KMS-11 (cell line): ENCODE results near the gene BRD4.
"Not testable (repeated sequence)": the region's sequence is repeated elsewhere in the genome, so short reads cannot be mapped to it uniquely, and the experiment has no call there.

Experiments used
- H2AFZ ChIP-seq: fragments of 200-600 bp; sonication (generic); 2 replicates; pipeline ENCODE4 v1.6.1; 2016; ENCODE audit warnings: antibody characterized with exemption, mixed run types, low read depth
- H3K27ac ChIP-seq: fragments of 200-600 bp; sonication (generic); 2 replicates; pipeline ENCODE4 v1.6.1; 2016; ENCODE audit warnings: mild to moderate bottlenecking, mixed run types
- H3K27me3 ChIP-seq: fragments of 200-600 bp; sonication (generic); 2 replicates; pipeline ENCODE4 v1.6.1; 2017; ENCODE audit warnings: mild to moderate bottlenecking, low read depth, mixed run types, moderate library complexity; ENCODE audit not compliant: insufficient read depth
- H3K36me3 ChIP-seq: fragments of 200-600 bp; sonication (generic); 2 replicates; pipeline ENCODE4 v1.6.1; 2017; ENCODE audit warnings: mild to moderate bottlenecking, mixed run types; ENCODE audit not compliant: insufficient read depth
- H3K4me1 ChIP-seq: fragments of 200-600 bp; sonication (generic); 2 replicates; pipeline ENCODE4 v1.6.1; 2016; ENCODE audit warnings: mild to moderate bottlenecking, low read depth, mixed run types; ENCODE audit not compliant: poor library complexity, severe bottlenecking
- H3K4me2 ChIP-seq: fragments of 200-600 bp; sonication (generic); 2 replicates; pipeline ENCODE4 v1.7.0; 2016; ENCODE audit warnings: mild to moderate bottlenecking, mixed run types
- H3K4me3 ChIP-seq: fragments of 200-600 bp; sonication (generic); IDR thresholded peaks from 2 replicates; pipeline ENCODE4 v1.6.1; 2017; ENCODE audit warnings: low read depth, low read length, mixed read lengths; ENCODE audit not compliant: insufficient read depth
- H3K79me2 ChIP-seq: fragments of 200-600 bp; sonication (generic); 2 replicates; pipeline ENCODE4 v1.6.1; 2016; ENCODE audit warnings: low read depth, mixed run types; ENCODE audit not compliant: insufficient read depth
- H3K9ac ChIP-seq: fragments of 200-600 bp; sonication (generic); 2 replicates; pipeline ENCODE4 v1.6.1; 2016; ENCODE audit warnings: mild to moderate bottlenecking, mixed run types
- H4K20me1 ChIP-seq: fragments of 200-600 bp; sonication (generic); 2 replicates; pipeline ENCODE4 v1.6.1; 2016; ENCODE audit warnings: mild to moderate bottlenecking, mixed run types; ENCODE audit not compliant: insufficient read depth
- CTCF ChIP-seq: fragments of 200-600 bp; sonication (generic); conservative IDR thresholded peaks from 2 replicates; pipeline ENCODE4 v1.6.1; 2017; ENCODE audit warnings: low read depth, mild to moderate bottlenecking, antibody characterized with exemption, low read length, moderate library complexity, mixed read lengths

Gene BRD4

GRCh38 chr19:15357906-15358305, 25.6 kb upstream of the BRD4 start:
- H3K4me3 ChIP-seq = no peak overlapping the region
- H3K79me2 ChIP-seq = no peaks in the 10 kb centered on the region
- H3K4me1 ChIP-seq = peaks cover 16% of the 10 kb centered on the region
- H3K27me3 ChIP-seq = no peaks in the 10 kb centered on the region
- no peak overlapping the region for H3K27ac ChIP-seq
- H2AFZ ChIP-seq = no peak overlapping the region
- TF ChIP-seq CTCF = no peak
- H3K9ac ChIP-seq = no peak overlapping the region
- no peaks in the 10 kb centered on the region for H4K20me1 ChIP-seq
- H3K4me2 ChIP-seq = no peak overlapping the region
- peaks cover 6% of the 10 kb centered on the region; the same call in 1 of the 2 replicates for H3K36me3 ChIP-seq

GRCh38 chr19:15354566-15355296, 22.4 kb upstream of the BRD4 start:
- Histone ChIP-seq H3K4me2 (no peak overlapping the region), H3K36me3 (peaks cover 6% of the 10 kb centered on the region; the same call in 1 of the 2 replicates), H3K4me3 (no peak overlapping the region), H3K4me1 (peaks cover 2% of the 10 kb centered on the region), H3K27ac (no peak overlapping the region), H3K79me2 (no peaks in the 10 kb centered on the region), H2AFZ (no peak overlapping the region), H3K27me3 (no peaks in the 10 kb centered on the region), H3K9ac (no peak overlapping the region), H4K20me1 (no peaks in the 10 kb centered on the region)
- no peak for TF ChIP-seq CTCF

GRCh38 chr19:15353908-15354307, 21.6 kb upstream of the BRD4 start:
- no peak for TF ChIP-seq CTCF
- no peak overlapping the region for H3K4me2 ChIP-seq
- H3K36me3 ChIP-seq = peaks cover 6% of the 10 kb centered on the region; the same call in 1 of the 2 replicates

GRCh38 chr19:15352535-15352934, 20.2 kb upstream of the BRD4 start:
- not testable (repeated sequence) for H3K27me3 ChIP-seq, H3K27ac ChIP-seq, H3K4me1 ChIP-seq, H3K79me2 ChIP-seq, H3K4me3 ChIP-seq, H3K9ac ChIP-seq, H3K36me3 ChIP-seq, H2AFZ ChIP-seq, H3K4me2 ChIP-seq, H4K20me1 ChIP-seq

More at GRCh38 chr19:15353908-15354307, 21.6 kb upstream of the BRD4 start:
- H3K4me1 ChIP-seq = no peaks in the 10 kb centered on the region
- H3K4me3 ChIP-seq = no peak overlapping the region
- H3K9ac ChIP-seq = no peak overlapping the region
- H2AFZ ChIP-seq = no peak overlapping the region
- no peak overlapping the region for H3K27ac ChIP-seq
- no peaks in the 10 kb centered on the region for H3K79me2 ChIP-seq
- H3K27me3 ChIP-seq = no peaks in the 10 kb centered on the region
- no peaks in the 10 kb centered on the region for H4K20me1 ChIP-seq

GRCh38 chr19:15341328-15341727, 9.0 kb upstream of the BRD4 start:
- H3K4me3 ChIP-seq, H3K27ac ChIP-seq, H3K36me3 ChIP-seq, H4K20me1 ChIP-seq, H2AFZ ChIP-seq, H3K9ac ChIP-seq, H3K4me2 ChIP-seq, H3K79me2 ChIP-seq, H3K27me3 ChIP-seq, H3K4me1 ChIP-seq: not testable (repeated sequence)
